Measurements from ENCODE around the gene CRP.

- TF ChIP-seq, protein P1, sequence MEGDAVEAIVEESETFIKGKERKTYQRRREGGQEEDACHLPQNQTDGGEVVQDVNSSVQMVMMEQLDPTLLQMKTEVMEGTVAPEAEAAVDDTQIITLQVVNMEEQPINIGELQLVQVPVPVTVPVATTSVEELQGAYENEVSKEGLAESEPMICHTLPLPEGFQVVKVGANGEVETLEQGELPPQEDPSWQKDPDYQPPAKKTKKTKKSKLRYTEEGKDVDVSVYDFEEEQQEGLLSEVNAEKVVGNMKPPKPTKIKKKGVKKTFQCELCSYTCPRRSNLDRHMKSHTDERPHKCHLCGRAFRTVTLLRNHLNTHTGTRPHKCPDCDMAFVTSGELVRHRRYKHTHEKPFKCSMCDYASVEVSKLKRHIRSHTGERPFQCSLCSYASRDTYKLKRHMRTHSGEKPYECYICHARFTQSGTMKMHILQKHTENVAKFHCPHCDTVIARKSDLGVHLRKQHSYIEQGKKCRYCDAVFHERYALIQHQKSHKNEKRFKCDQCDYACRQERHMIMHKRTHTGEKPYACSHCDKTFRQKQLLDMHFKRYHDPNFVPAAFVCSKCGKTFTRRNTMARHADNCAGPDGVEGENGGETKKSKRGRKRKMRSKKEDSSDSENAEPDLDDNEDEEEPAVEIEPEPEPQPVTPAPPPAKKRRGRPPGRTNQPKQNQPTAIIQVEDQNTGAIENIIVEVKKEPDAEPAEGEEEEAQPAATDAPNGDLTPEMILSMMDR (IDR thresholded peaks at IDR 0.05; ENCODE audit: poor library complexity) = no peak
- TF ChIP-seq EZH2 (IDR thresholded peaks at IDR 0.05; ENCODE audit: borderline replicate concordance) = no peak
Measured at GRCh38 chr1:159752135-159752580, 37.8 kb upstream of the CRP start.

Data from hepatocyte (in vitro differentiated cells).